Fibroblast of mammary gland (primary cell): ENCODE measurements around the gene ZDHHC14.

Experiments used
- DNase-seq: peaks from one replicate; pipeline ENCODE4 v3.0.0-alpha.2; 2010; ENCODE audit warnings: low read depth
- H3K4me3 ChIP-seq: 2 replicates; pipeline ENCODE4 v1.5.1; 2011; ENCODE audit warnings: low read depth, mild to moderate bottlenecking, low read length, moderate library complexity; ENCODE audit not compliant: control insufficient read depth
- CTCF ChIP-seq: conservative IDR thresholded peaks from 2 replicates; pipeline ENCODE4 v1.5.1; 2011; ENCODE audit warnings: low read depth, low read length, inconsistent platforms; ENCODE audit not compliant: control insufficient read depth, insufficient read depth

The ZDHHC14 gene

GRCh38 chr6:157529654-157530039 is 148.7 kb downstream of the ZDHHC14 start:
- DNase-seq, result no peak
- H3K4me3 ChIP-seq, result no peak overlapping the region
- TF ChIP-seq CTCF, result no peak

GRCh38 chr6:157530126-157530525 is 149.1 kb downstream of the ZDHHC14 start:
- DNase-seq, result no peak
- no peak overlapping the region for H3K4me3 ChIP-seq
- TF ChIP-seq CTCF, result no peak

GRCh38 chr6:157530724-157531168 is 149.8 kb downstream of the ZDHHC14 start:
- no peak overlapping the region for H3K4me3 ChIP-seq
- no peak for DNase-seq
- TF ChIP-seq CTCF, result no peak

- TF ChIP-seq CTCF, result no peak
- no peak for DNase-seq
- H3K4me3 ChIP-seq, result no peak overlapping the region
Observed at GRCh38 chr6:157531169-157531985, 150.4 kb downstream of the ZDHHC14 start.

GRCh38 chr6:157531986-157532365 is 151.0 kb downstream of the ZDHHC14 start:
- TF ChIP-seq CTCF, result no peak
- H3K4me3 ChIP-seq, result no peak overlapping the region
- DNase-seq, result no peak

- H3K4me3 ChIP-seq, result no peak overlapping the region
- no peak for DNase-seq
- TF ChIP-seq CTCF, result no peak
Observed at GRCh38 chr6:157533048-157533871, 152.3 kb downstream of the ZDHHC14 start.
